HG03108 (cell line): Measurements from ENCODE around the gene DOCK1.

Experiments used
- ATAC-seq: cut with Tn5 transposase; IDR thresholded peaks from one replicate; pipeline ENCODE4 v1.9.1; 2021; ENCODE audit warnings: moderate library complexity; ENCODE audit not compliant: unreplicated experiment

DOCK1 gene

DNA sequence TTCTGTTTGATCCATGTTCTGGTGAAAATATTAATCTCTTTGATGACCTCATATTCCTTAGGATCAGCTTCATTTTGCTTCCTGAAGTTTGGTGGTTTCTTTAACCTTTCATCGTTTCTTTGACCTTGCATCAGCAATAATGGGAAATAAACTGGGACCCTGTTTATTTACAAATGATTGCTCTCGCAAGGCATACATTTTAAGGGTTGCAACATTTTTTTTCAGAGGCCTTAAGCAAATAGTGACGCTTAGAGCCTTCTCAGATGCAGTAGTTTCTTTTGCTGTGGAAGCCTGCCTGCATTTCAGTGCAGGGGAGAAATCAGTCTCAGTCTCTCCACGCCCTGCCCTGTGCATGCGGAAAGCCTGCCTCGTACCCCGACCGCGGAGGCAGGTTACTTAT is 504.8 kb downstream of the DOCK1 start:
- no peak for ATAC-seq

DNA sequence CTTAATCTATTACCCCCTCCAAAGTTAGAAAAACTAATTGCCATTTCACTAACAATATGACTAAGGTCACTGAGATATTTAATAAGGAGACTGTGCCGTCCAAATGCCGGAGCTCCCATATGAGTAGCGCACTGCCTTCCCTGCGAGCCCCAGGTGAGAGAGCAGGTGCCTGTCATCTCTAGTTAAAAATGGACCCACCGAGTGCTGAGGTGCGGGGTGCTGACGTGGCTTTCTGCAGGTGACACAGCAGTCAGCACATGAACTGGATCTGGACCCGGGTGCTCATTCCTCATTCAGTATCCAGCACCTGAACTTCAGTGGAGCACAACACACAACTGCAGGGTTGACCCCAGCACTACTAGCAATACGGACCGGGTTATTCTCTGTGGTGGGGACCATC is 505.8 kb downstream of the DOCK1 start:
- ATAC-seq, result no peak

GRCh38 chr10:127413326-127413725 is 508.1 kb downstream of the DOCK1 start:
- ATAC-seq, result no peak

DNA sequence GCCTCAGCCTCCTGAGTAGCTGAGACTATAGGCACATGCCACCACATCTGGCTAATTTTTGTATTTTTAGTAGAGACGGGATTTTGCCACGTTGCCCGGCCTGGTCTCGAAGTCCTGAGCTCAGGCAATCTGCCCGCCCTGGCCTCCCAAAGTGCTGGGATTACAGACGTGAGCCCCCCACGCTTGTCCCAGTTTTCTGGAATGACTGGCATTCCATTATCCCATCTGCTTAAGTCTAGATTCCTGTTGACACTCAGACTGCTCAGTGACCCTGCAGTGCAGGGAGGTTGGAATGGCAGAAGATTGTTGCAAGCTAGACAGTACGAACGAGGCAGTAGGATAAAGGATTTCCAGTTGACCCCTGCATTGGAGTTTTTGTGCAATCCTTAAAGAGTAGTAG is 508.8 kb downstream of the DOCK1 start:
- no peak for ATAC-seq

- ATAC-seq, result no peak
These were observed 509.9 kb downstream of the DOCK1 start for GRCh38 chr10:127415116-127415515.

- ATAC-seq, result no peak
These were observed 510.8 kb downstream of the DOCK1 start for GRCh38 chr10:127415901-127416581.

- ATAC-seq, result no peak
These were observed 511.8 kb downstream of the DOCK1 start for GRCh38 chr10:127417031-127417430.

DNA sequence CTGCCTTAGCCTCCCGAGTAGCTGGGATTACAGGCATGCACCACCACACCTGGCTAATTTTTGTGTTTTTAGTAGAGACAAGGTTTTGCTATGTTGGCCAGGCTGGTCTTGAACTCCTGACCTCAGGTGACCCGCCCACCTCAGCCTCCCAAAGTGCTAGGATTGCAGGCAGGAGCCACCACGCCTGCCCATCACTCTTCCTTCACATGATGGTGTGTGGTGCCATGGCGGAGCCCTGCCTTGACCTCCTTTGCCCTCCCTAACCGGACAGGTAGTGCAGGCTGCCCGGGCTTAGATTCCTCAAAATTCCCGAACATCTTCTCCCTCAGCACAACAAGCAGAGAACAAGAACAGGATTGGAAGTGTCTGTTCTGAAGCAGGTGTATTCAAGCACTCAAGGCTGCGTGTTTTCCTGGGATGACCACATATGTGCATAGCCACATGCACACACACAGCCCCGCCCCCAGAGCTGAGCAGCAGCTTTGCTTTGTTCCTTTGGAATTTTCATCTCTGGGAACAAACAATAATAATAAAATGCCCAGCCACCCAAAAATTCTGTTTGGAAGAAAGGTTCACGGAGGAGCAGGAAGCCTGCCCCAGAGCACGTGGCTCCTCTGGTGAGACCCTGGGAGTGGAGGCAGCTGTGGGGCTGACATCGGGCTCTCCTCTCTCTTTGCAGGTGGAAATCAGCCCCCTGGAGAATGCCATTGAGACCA is 512.6 kb downstream of the DOCK1 start:
- no peak for ATAC-seq

- no peak for ATAC-seq
These were observed 513.4 kb downstream of the DOCK1 start for GRCh38 chr10:127418536-127419168.

GRCh38 chr10:127420138-127420684 is 515.0 kb downstream of the DOCK1 start:
- ATAC-seq, result no peak

GRCh38 chr10:127423218-127423915 is 518.1 kb downstream of the DOCK1 start:
- no peak for ATAC-seq

- ATAC-seq, result no peak
These were observed 519.5 kb downstream of the DOCK1 start for GRCh38 chr10:127424594-127425264.

DNA sequence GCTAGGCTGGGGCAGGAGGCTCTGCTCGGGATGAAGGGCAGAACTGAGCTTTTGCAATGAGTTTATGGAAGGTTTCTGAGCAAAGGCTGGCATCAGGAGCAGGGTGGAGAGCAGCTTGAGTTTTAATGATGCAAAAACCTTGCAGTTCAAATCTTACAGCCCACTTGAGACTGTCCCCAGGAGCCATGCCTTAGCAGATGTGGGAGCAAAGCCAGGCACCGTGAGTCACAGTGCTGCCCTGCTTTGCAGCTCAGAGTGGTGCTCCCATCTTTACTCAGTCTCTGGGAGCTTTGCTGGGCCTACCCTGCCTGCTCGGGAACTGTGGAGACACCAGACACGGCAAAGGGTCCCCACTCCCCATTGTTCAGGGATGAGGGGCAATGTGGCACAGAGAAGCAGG is 521.5 kb downstream of the DOCK1 start:
- ATAC-seq, result no peak

DNA sequence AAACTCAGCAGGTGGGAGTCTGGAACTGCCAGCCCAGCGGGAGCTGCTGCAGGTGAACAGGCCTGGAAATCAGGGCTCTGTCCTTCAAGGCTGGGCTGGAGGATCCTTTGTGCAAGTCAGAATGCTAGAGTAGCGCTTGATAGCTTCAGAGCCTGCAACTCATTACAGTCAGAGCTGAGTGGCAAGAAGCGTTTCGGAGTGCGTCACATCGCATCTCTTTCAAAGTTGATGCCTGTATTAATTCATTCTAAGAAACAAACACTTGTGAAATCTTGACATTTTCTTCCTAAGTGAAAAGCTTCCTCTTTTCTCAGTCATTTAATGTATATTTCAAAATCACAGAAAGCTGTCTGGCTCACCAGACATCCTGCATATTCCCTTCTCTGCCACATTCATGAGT is 522.7 kb downstream of the DOCK1 start:
- no peak for ATAC-seq

DNA sequence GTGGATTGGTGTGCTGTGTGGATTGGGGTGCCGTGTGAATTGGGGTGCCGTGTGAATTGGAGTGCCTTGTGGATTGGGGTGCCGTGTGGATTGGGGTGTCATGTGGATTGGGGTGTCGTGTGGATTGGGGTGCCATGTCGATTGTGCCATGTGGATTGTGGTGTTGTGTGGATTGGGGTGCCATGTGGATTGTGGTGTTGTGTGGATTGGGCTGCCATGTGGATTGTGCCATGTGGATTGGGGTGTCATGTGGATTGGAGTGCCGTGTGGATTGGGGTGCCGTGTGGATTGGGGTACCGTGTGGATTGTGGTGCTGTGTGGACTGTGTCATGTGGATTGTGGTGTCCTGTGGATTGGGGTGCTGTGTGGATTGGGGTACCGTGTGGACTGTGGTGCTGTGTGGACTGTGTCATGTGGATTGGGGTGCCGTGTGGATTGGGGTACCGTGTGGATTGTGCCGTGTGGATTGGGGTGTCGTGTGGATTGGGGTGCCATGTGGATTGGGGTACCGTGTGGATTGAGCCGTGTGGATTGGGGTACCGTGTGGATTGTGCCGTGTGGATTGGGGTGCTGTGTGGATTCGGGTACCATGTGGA is 523.3 kb downstream of the DOCK1 start:
- ATAC-seq, result no peak

GRCh38 chr10:127429601-127430312 is 524.5 kb downstream of the DOCK1 start:
- no peak for ATAC-seq

- ATAC-seq, result no peak
These were observed 526.3 kb downstream of the DOCK1 start for GRCh38 chr10:127431525-127431924.

- ATAC-seq, result no peak
These were observed 528.8 kb downstream of the DOCK1 start for GRCh38 chr10:127434006-127434405.

GRCh38 chr10:127435246-127435645 is 530.0 kb downstream of the DOCK1 start:
- no peak for ATAC-seq

DNA sequence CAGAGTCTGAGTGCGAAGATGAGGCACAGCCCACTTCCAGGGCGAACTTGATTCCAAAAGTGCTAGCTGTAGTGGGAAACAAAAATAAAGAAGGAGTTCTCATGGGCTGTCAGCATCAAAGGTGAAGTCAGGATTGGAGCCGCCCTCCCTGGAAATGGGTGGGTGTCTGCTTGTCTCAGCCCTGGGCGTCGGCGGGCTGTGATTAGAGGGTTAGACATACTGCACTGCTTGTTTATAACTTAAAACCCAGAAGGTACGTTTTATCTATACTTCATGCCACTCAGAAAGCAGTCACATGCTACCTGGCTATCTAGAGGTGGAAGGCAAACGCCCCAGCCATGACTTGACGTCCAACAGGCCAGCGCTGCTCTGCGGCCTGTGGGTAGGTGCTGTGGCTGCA is 535.1 kb downstream of the DOCK1 start:
- ATAC-seq, result no peak
